Natural killer cell (primary cell): ENCODE data around the gene LRCH3. TPM values are rescaled to one million over a fixed set of nuclear protein-coding genes. Genes with fewer than 3 reads are reported as not detected.
A peak's percentile ranks its signal among the peaks of the same experiment; 100 is the strongest.

ENCODE experiments used
- ATAC-seq, 3 donors: fragments of 150-1000 bp in 2 of 3; fragments of 200-7000 bp in 1 of 3; cut with Tn5 transposase; 1 replicate in 1 of 3; 2 replicates in 2 of 3; pipeline ENCODE4 v1.10.0; 2021; ENCODE audit warnings: mild to moderate bottlenecking in 2 of 3, moderate library complexity in 2 of 3
- DNase-seq, 2 donors: peaks; one replicate each; pipeline versions ENCODE4 v3.0.0 to v3.0.0-alpha.2; 2013 to 2021; ENCODE audit warnings: mixed read lengths in 1 of 2
- H3K27ac ChIP-seq: one replicate; pipeline ENCODE4 v1.5.1; 2013; ENCODE audit warnings: mild to moderate bottlenecking, low read length
- H3K27me3 ChIP-seq: one replicate; pipeline ENCODE4 v1.6.1; 2013; ENCODE audit warnings: low read length; ENCODE audit not compliant: control insufficient read depth, insufficient read depth
- H3K36me3 ChIP-seq: one replicate; pipeline ENCODE4 v1.6.1; 2013; ENCODE audit warnings: low read length; ENCODE audit not compliant: control insufficient read depth, insufficient read depth
- H3K4me1 ChIP-seq: one replicate; pipeline ENCODE4 v1.6.1; 2013; ENCODE audit warnings: low read length; ENCODE audit not compliant: control insufficient read depth, insufficient read depth
- H3K4me3 ChIP-seq: one replicate; pipeline ENCODE4 v1.5.1; 2013; ENCODE audit warnings: low read length
- H3K9me3 ChIP-seq: one replicate; pipeline ENCODE4 v1.6.1; 2013; ENCODE audit warnings: low read length; ENCODE audit not compliant: control insufficient read depth, insufficient read depth
- H3K27ac Mint-ChIP-seq, 2 donors: one replicate each; pipeline ENCODE4 v1.8.0; 2022; ENCODE audit warnings: mild to moderate bottlenecking in 2 of 2, mixed read lengths in 2 of 2, moderate library complexity in 1 of 2
- H3K27me3 Mint-ChIP-seq, 2 donors: one replicate each; pipeline ENCODE4 v1.8.0; 2022; ENCODE audit warnings: low read depth in 2 of 2, mixed read lengths in 2 of 2
- H3K36me3 Mint-ChIP-seq: one replicate; pipeline ENCODE4 v1.8.0; 2022; ENCODE audit warnings: mixed read lengths
- H3K4me1 Mint-ChIP-seq, 2 donors: one replicate each; pipeline ENCODE4 v1.8.0; 2022; ENCODE audit warnings: mixed read lengths in 2 of 2
- H3K4me3 Mint-ChIP-seq: one replicate; pipeline ENCODE4 v1.8.0; 2022; ENCODE audit warnings: mild to moderate bottlenecking, moderate library complexity, mixed read lengths
- H3K9me3 Mint-ChIP-seq, 2 donors: one replicate each; pipeline ENCODE4 v1.8.0; 2022; ENCODE audit warnings: mixed read lengths in 2 of 2
- WGBS: methylation state at CpG from one replicate; pipeline ENCODE4 v1.1.7; 2013; ENCODE audit warnings: missing lambda C conversion rate; ENCODE audit not compliant: insufficient coverage; 5-methylcytosine and 5-hydroxymethylcytosine counted together
- intact Hi-C: fragments of 100-400 bp; cut with micrococcal nuclease; formaldehyde crosslinking; loops from one replicate; pipeline ENCODE4 v1.14.2; 2022
- total RNA-seq, 4 donors: library from RNA; stranded (reverse); fragments of 120-200 nt in 1 of 4; gene quantifications; one replicate each; pipeline versions ENCODE4 v1.2.3 to v1.2.4, GENCODE V29; 2013 to 2022
- TF ChIP-seq, protein P1 (sequence below): fragments of 200-600 bp; IDR thresholded peaks from one replicate; pipeline ENCODE4 v1.8.0; 2022; ENCODE audit warnings: antibody characterized with exemption

The LRCH3 gene
- total RNA-seq, 3 donors from 2014 or later (not counting 1 experiment from before 2014, with no cell fraction given): 68.1 to 90.5 (median 90.3) TPM

DNA sequence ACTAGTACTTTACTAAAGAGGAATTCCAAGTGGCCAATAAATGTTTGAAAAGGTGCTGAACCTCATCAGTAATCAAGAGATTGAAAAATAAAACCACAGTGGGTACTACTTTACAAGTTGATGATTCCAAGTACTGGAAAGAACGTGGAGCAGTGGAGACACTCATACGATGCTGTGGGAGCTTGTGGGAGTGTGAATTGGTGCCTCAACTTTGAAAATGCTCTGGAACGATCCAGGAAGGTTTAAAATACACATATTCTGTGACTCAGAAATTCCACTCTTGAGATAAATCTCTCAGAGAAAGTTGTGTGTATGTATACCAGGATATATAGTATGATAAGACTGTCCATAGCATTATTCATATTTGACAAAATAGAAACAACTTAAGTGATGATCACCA lies 9.3 kb downstream of the LRCH3 start:
- ATAC-seq (no peak), DNase-seq (no peak)
- Histone ChIP-seq H3K4me1 (peaks cover 6% of the 10 kb centered on the region), H3K36me3 (no peaks in the 10 kb centered on the region), H3K27ac (no peak overlapping the region), H3K27me3 (no peaks in the 10 kb centered on the region), H3K4me3 (no peak overlapping the region), H3K9me3 (no peaks in the 10 kb centered on the region)
- intact Hi-C loops: loop anchor here (5.0 kb wide), 1 partner anchor 203 kb away; no protein-coding TSS in a partner anchor
- TF ChIP-seq, protein P1, sequence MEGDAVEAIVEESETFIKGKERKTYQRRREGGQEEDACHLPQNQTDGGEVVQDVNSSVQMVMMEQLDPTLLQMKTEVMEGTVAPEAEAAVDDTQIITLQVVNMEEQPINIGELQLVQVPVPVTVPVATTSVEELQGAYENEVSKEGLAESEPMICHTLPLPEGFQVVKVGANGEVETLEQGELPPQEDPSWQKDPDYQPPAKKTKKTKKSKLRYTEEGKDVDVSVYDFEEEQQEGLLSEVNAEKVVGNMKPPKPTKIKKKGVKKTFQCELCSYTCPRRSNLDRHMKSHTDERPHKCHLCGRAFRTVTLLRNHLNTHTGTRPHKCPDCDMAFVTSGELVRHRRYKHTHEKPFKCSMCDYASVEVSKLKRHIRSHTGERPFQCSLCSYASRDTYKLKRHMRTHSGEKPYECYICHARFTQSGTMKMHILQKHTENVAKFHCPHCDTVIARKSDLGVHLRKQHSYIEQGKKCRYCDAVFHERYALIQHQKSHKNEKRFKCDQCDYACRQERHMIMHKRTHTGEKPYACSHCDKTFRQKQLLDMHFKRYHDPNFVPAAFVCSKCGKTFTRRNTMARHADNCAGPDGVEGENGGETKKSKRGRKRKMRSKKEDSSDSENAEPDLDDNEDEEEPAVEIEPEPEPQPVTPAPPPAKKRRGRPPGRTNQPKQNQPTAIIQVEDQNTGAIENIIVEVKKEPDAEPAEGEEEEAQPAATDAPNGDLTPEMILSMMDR: no peak
- 96% methylated on average over 2 of the region's 3 CpGs for WGBS
- peak overlapping the region; percentile 32 for H3K4me3 Mint-ChIP-seq
- H3K4me1 Mint-ChIP-seq: peaks cover 66 to 72% of the 10 kb centered on the region in 2 donors
- H3K9me3 Mint-ChIP-seq: no peaks in the 10 kb centered on the region
- H3K27ac Mint-ChIP-seq: peak overlapping the region; percentile 47 to 79
- H3K36me3 Mint-ChIP-seq: no peaks in the 10 kb centered on the region
- no peaks in the 10 kb centered on the region for H3K27me3 Mint-ChIP-seq

GRCh38 chr3:197801891-197802778 lies 11.1 kb downstream of the LRCH3 start:
- no peaks in the 10 kb centered on the region for H3K27me3 Mint-ChIP-seq
- WGBS: 61% methylated on average over 6 of the region's 8 CpGs
- Histone ChIP-seq H3K9me3 (no peaks in the 10 kb centered on the region), H3K4me3 (no peak overlapping the region), H3K4me1 (peaks cover 6% of the 10 kb centered on the region), H3K27me3 (no peaks in the 10 kb centered on the region), H3K27ac (peak overlapping the region; percentile 34), H3K36me3 (no peaks in the 10 kb centered on the region)
- DNase-seq: peak in 1 of 2 donors; percentile 63
- intact Hi-C loops: loop anchor here (5.0 kb wide), 1 partner anchor 205 kb away; no protein-coding TSS in a partner anchor
- H3K9me3 Mint-ChIP-seq: no peaks in the 10 kb centered on the region
- H3K27ac Mint-ChIP-seq: peak overlapping the region; percentile 79 to 89
- no peaks in the 10 kb centered on the region for H3K36me3 Mint-ChIP-seq
- TF ChIP-seq, protein P1: peak; percentile 54
- H3K4me1 Mint-ChIP-seq: peaks cover 54% of the 10 kb centered on the region in 2 donors
- peak; percentile 74 to 86 (median 80) for ATAC-seq
- H3K4me3 Mint-ChIP-seq: peak overlapping the region; percentile 60

GRCh38 chr3:197802779-197803459 lies 11.9 kb downstream of the LRCH3 start:
- TF ChIP-seq, protein P1: peak; percentile 8
- no peak overlapping the region for H3K27ac ChIP-seq
- H3K4me1 ChIP-seq: peaks cover 6% of the 10 kb centered on the region
- peak overlapping the region; percentile 79 to 89 for H3K27ac Mint-ChIP-seq
- no peaks in the 10 kb centered on the region for H3K36me3 Mint-ChIP-seq
- intact Hi-C loops: loop anchor here (5.0 kb wide), 1 partner anchor 206 kb away; no protein-coding TSS in a partner anchor
- no peaks in the 10 kb centered on the region for H3K27me3 ChIP-seq
- no peak overlapping the region for H3K4me3 ChIP-seq
- ATAC-seq (no peak), DNase-seq (peak in 1 of 2 donors; percentile 37)
- no peaks in the 10 kb centered on the region for H3K27me3 Mint-ChIP-seq
- no peaks in the 10 kb centered on the region for H3K36me3 ChIP-seq
- H3K4me1 Mint-ChIP-seq: peaks cover 56% of the 10 kb centered on the region in 2 donors
- no peaks in the 10 kb centered on the region for H3K9me3 Mint-ChIP-seq
- H3K4me3 Mint-ChIP-seq: peak overlapping the region; percentile 60
- no peaks in the 10 kb centered on the region for H3K9me3 ChIP-seq
- WGBS: 95% methylated on average over 3 of the region's 3 CpGs
